OCI-LY1 (cell line): ENCODE results near the gene CHST6.

Experiments used
- EZH2 ChIP-seq: fragments of 200-600 bp; sonication (generic), shearing (Covaris generic); IDR thresholded peaks from 2 replicates; pipeline ENCODE4 v1.8.0; 2017; ENCODE audit warnings: borderline replicate concordance, mixed run types, mild to moderate bottlenecking, antibody characterized with exemption, low read length, moderate library complexity, mixed read lengths
- TF ChIP-seq, protein P1 (sequence below): fragments of 200-600 bp; sonication (generic), shearing (Covaris generic); IDR thresholded peaks from 2 replicates; pipeline ENCODE4 v1.5.1; 2017; ENCODE audit warnings: mild to moderate bottlenecking, antibody characterized with exemption, low read length, moderate library complexity, mixed read lengths

DNA sequence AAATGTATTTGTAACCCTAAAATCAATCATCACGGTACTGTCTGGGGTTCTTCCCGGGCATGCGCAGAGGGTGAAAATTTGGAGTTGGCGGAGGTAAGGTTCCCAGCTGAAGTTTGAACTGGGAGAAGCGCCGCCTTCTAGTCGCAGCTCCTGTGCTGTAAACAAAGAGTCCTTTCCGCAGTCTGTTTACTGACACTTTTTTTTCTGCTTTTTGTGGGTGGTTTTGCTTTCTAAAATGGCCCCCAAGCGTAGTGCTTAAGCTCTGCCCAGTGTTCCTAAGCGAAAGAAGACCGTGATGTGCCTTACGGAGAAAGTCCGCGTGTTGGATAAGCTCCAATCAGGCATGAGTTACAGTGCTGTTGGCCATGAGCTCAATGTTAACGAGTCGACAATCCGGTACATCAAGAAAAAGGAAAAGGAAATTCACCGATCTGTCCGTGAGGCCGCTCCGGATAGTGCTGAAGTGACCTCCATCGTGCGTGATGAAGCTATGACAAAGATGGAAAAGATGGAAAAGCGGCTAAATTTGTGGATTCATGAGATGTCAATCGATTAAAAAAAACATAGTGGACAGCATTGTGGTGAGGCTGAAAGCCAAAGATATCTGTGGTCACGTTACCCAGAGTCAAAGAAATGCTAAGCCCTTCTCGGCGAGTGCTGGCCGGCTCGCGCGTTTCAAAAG lies 61.4 kb downstream of the CHST6 start:
- TF ChIP-seq, protein P1, sequence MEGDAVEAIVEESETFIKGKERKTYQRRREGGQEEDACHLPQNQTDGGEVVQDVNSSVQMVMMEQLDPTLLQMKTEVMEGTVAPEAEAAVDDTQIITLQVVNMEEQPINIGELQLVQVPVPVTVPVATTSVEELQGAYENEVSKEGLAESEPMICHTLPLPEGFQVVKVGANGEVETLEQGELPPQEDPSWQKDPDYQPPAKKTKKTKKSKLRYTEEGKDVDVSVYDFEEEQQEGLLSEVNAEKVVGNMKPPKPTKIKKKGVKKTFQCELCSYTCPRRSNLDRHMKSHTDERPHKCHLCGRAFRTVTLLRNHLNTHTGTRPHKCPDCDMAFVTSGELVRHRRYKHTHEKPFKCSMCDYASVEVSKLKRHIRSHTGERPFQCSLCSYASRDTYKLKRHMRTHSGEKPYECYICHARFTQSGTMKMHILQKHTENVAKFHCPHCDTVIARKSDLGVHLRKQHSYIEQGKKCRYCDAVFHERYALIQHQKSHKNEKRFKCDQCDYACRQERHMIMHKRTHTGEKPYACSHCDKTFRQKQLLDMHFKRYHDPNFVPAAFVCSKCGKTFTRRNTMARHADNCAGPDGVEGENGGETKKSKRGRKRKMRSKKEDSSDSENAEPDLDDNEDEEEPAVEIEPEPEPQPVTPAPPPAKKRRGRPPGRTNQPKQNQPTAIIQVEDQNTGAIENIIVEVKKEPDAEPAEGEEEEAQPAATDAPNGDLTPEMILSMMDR = no peak
- TF ChIP-seq EZH2 = no peak
